HG03439 (cell line): ENCODE measurements around the gene LIPT1.
"Not testable (repeated sequence)": the region's sequence is repeated elsewhere in the genome, so short reads cannot be mapped to it uniquely, and the experiment has no call there.

Experiments used
- ATAC-seq: cut with Tn5 transposase; IDR thresholded peaks from one replicate; pipeline ENCODE4 v1.9.1; 2021; ENCODE audit warnings: mild to moderate bottlenecking, moderate library complexity; ENCODE audit not compliant: unreplicated experiment

The LIPT1 gene

GRCh38 chr2:99171377-99172140 lies 16.8 kb downstream of the LIPT1 start:
- no peak for ATAC-seq

- peak; percentile 96 for ATAC-seq
Observed at GRCh38 chr2:99180755-99181623, 26.2 kb downstream of the LIPT1 start, which contains the start of the genes MITD1 and MRPL30. TSS of gene MITD1 (minus strand) at chr2:99181058. CDS start at chr2:99180981, 77 bp downstream. TSS of gene MRPL30 (plus strand) at chr2:99181184. CDS start at chr2:99186204, 5,020 bp downstream.

- ATAC-seq, result no peak
Observed at GRCh38 chr2:99181624-99182000, 26.8 kb downstream of the LIPT1 start.

- no peak for ATAC-seq
Observed at GRCh38 chr2:99183025-99183424, 28.3 kb downstream of the LIPT1 start.

GRCh38 chr2:99184811-99185210 lies 30.0 kb downstream of the LIPT1 start:
- ATAC-seq, result no peak

DNA sequence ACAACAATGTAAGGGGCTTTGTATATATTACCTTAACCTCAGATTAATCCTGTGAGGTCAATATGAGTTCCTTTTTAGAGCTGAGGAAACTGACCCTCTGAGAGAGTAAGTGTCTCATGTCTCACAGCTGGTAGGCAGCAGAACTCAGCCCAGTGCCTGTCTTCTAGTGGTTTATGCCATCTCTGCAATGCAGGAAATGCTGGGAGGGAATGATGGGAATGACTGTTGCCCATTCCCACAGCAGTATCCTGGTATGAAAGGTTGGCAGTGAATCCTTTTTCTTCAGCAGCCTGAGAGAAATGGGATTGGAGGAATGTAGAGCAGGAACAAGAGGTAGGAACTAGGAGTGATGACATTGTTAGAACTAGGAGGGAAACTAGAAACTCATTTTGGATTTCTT lies 32.2 kb downstream of the LIPT1 start:
- ATAC-seq, result no peak

GRCh38 chr2:99188357-99188756 lies 33.6 kb downstream of the LIPT1 start:
- no peak for ATAC-seq

DNA sequence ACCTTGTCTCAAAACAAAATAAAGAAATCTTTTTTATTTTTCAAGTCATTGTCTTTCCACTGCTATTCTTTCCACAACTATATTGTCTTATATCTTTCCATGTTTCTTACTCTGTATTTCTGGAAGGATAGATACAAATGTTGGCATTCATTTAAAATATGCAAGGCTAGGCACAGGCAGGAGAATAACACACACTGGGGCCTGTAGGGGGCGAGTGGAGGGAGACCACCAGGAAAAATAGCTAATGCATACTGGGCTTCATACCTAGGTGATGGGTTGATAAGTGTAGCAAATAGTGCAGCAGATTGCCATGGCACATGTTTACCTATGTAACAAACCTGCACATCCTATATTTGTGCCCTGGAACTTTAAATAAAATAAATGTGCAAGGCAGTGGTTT lies 35.8 kb downstream of the LIPT1 start:
- no peak for ATAC-seq

GRCh38 chr2:99192364-99192763 lies 37.6 kb downstream of the LIPT1 start:
- not testable (repeated sequence) for ATAC-seq

DNA sequence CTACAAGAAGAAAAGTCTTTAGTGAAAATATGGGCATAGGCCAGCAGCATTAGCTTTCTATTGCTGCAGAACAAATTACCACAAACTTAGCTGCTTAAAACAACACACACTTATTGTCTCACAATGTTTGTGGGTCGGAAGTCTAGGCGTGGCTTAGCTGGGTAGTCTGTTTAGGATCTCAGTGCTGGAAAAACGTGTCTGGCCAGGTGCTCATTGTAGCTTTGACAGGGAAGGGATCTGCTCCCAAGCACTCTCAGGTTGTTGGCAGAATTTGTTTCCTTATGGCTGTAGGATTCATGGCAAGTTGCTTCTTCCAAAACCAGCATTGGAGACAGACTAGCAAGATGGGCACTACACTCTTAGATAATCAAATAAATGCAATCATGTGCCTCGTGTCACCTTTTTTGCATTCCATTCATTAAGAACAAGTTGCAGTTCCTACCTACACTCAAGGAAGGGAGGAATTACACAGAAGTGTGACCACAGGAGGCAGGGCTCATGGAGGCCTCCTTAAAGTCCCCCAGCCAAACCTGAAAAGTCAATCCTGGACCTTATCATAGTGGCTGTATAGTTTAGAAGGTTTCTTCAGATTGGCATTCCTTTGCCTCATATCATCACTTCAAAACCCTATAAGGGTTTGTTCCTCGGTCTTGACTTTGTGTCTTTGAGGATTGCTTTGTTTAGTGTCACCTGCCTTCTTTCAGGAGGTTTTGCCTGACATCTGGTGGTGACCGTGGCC lies 43.5 kb downstream of the LIPT1 start:
- ATAC-seq, result no peak

GRCh38 chr2:99200076-99200800 lies 45.5 kb downstream of the LIPT1 start:
- no peak for ATAC-seq

- ATAC-seq, result no peak
Observed at GRCh38 chr2:99201959-99202678, 47.4 kb downstream of the LIPT1 start.

DNA sequence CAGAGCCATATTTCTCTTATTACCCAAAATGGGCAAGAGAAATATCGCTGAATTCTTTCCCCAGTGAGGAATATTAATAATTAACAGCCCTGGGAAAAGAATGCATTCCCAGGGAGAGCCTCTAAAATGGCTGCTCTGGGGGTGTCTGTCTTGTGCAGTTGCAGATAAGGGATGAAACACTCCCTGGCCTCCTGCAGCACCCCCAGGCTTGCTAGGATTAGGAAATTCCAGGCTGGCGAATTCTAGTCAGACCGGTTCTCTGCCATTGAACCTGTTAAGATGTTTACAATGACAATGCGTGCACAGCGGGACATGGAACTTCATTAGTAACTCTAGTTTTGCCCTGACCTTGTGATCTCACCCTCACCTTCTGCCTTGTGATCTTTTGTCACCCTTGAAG lies 50.7 kb downstream of the LIPT1 start:
- no peak for ATAC-seq
